ENCODE data around the gene MAN1B1. TPM values are rescaled to one million over a fixed set of nuclear protein-coding genes. Genes with fewer than 3 reads are reported as not detected.
"Not testable (repeated sequence)": the region's sequence is repeated elsewhere in the genome, so short reads cannot be mapped to it uniquely, and the experiment has no call there.

Gene MAN1B1
- total RNA-seq, 2 donors from 2014 or later: 21.9 to 28.8 TPM

DNA sequence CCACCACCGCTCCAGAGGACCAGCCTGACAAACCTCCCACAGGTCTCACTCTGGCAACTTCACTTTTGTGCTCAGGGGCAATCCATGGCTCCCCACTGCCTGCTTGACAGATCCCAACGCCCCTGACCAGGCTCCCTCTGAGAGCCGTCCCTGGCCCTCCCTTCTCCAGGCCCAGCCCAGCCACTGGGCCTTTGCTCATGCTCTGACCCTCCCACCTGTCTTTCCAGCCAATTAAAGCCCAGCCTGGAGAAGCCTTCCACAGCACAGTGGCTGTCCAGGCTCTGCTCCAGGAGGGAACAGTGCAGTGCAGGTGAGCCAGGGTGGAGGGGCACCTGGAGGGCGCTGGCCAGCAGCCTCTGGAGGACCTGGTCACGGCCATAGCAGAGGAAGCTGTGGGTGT lies 36.2 kb upstream of the MAN1B1 start:
- ATAC-seq: no peak
- intact Hi-C loops (cut with DNase I): no loop called here
- DNase-seq: no peak

DNA sequence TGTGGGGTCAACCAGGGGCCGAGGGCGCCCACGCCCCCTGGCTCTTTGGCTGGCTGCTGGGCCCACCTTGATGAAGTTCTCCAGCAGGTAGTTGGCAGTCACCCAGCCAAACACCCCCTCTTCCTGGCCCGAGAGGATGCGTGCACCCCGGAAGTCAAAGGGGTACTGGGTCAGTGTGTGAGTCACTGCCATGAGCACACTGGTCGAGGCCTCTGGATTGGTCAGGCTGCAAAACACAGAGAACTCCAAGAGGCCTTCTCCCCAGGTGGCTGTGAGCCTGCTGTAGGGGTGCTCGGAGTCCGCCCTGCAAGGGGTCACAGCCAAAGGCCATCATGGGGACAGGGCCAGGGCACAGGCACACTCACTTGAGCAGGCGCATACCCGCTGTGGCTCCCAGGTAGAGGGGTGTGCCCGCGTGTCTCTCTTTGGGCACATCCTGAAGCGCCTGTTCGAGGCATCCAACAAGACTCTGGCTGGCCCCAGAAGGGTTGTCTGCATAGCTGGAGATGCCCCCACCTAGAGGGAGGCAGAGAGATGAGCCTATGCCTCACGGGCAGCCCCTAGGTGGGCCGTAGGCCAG lies 35.5 kb upstream of the MAN1B1 start:
- ATAC-seq (no peak), DNase-seq (no peak)
- intact Hi-C loops (cut with DNase I): no loop called here

DNA sequence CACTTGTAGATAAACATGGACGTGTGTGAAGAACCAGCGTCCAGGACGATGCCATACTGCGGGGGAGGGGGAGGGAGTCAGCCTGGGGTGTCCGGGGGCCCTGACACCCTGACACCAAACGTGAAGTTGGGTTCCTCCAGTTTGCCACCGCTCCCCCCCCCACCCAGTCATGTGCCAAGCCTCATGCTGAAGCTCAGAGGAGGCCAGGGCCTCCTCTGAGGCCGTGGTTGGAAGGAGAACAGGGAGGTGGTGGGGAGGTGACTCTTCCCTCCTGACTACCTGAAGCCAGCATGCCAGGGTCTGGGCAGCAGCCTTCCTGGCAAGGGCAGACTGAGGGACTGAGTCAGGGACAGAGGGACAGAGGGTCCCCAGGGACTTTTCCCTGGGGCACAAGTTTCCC lies 34.5 kb upstream of the MAN1B1 start:
- DNase-seq: no peak
- no peak for ATAC-seq
- intact Hi-C loops (cut with DNase I): no loop called here

DNA sequence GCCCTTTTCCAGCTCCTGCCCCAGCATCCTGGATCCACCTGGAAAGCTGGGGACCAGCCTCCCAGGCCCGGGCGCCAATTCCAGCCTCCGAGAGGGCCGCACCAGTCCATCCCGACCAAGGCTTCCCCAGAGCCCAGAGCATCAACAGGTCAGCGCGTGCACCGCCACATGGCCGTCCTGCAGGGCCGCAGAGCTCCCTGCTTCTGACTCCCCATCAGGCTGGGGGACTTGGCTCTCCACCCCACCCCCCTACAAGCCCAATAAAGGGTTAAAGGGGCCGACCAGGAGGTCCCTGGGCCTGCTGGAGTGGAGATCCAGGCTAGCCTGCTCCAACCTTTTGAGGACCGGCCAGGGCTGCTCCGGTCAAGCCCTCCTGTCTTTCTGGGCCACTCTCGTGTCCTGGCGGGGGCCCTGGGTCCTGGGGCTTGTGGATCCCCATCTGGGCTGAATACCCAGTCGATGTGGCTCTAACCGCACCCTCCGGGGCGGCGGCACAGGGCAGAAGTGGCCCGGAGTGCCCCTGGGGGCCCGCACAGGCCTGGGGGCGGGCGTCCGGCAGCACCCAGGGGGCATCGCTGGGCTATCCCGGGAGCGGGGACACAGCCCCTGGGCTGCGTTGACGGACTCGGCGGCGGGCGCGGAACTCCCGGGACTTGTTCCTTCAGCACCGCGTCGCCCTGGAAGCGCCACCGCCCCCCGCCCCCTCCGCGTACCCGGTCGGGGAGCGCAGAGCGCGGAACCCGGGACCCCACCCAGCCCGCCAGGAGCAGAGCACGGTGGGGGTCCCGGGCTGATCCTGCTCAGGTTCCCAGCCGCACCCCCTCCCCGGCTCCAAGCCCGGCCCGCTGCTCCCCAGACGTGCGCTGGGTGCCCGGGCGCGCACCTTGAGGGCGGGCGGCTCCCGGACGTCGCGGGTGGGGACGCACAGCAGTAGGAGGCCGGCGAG lies 33.5 kb upstream of the MAN1B1 start:
- no peak for ATAC-seq
- no peak for DNase-seq
- intact Hi-C loops (cut with DNase I): no loop called here

DNA sequence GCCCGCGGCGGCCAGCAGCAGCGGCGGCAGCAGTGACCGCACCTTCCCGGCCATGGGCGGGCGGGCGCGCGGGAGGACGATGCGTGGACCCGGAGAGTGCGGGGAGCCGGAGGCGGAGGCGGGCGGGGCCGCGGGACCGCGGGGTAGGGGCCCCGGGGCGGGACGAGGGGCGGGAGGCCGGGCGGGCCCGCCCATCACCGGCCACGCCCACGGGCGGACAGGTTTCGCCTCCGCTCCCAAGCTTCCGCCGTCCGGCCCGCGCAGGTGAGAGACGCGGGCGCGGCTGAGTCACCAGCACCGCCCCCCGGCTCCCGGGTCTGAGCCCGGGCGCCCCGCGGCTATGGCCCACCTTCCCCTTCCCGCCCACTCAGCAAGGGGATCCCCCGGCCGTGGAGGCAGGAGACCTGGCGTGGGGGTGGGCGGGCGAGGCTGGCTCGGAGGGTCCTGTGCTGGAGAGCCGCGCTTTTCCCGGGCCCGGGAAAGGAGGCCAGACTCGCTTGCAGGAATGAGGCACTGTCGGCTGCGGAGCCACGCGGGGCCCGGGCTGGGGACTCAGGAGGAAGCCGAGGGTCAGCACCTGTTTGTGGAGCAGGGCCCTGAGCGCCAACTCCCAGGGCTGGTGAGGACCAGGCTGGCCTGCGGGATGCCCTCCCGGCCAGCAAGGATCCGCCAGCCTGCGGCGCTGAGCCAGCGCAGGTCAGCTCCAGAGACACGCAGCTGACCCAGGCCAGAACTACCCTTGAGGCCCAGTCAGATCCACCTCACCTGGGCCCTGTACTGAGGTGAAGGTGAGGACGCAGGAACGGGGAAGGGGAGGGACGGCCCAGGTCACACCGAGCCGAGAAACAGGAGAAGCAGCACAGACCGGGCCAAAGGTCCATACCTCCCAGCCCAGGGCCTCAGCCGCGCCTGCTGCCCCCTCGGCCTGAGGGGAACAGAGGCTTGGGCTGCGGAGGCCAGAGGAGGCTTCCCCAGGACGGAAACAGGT lies 32.5 kb upstream of the MAN1B1 start, which contains the start of gene ENTPD2:
TSS of gene ENTPD2 (minus strand) at position 118 of the 988 bp plus-strand sequence. CDS start at position 54, 64 bp downstream.
- intact Hi-C loops (cut with DNase I): no loop called here
- ATAC-seq: peak in 1 of 2 donors; percentile 32
- DNase-seq: no peak

DNA sequence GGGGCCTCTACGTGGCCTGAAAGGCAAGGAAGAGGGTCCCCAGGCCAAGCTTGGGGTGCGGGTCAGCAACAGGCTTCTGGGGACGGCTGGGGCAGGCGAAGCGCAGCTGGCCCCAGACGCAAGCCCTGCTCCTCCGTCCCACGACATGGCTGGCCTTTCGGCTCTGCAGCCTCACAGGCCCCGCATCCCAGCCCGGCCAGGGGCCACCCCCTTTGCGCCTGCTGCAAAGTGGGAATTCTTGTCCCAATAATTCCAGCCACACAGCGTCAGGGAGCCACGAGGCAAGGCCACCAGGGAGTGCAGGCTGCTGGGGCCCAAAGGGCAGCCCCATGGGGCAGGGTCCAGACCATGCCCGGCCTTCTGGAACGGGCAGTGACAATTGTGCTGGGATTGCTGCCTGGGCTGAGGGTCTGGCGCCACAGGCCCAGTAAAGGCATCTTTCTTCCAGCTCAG lies 31.8 kb upstream of the MAN1B1 start:
- DNase-seq: no peak
- ATAC-seq: peak; percentile 3 to 20
- intact Hi-C loops (cut with DNase I): no loop called here

DNA sequence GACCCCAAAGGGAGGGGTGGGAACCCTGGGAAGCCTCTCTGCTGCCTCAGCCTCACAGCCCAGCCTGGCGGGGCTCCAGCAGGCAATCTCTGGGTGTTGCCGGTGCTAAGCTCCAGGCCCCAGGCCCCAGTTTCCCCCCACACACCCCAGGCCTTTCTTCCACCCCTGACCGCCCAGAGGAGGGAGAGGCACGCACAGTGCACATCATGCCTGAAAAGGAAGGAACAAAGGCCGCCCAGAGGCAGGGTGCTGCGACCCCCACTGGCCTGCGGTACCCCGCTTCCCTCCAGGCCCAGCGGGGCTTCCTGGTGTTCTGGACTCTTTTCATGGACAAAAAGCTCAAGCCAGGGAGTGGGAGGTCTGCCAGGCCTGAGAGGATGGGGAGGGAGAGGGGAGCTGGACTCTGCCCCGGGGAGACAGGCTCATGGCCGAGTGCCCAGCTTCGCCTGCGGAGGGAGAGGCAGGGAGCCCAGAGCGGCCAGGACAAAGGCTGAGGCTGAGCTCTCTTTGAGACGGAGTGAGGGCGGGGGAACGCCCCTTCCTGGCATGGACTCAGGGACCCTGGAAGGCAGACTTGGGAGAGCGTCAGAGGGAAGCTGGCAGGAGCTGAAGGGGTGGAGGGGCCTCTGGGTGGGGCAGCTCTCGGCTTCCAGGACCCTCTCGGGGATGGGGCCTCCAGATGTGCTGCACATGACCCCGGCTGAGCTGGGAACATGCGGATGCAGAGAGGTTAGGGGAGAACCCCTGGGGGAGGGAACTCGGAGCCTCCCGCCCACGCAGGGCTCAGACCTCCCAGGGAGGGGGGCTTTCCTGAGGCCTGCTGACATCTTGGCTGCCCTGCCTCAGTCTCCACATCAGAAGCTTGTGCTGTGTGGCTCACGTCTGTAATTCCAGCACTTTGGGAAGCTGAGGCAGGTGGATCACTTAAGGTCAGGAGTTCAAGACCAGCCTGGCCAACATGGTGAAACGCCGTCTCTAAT lies 31.1 kb upstream of the MAN1B1 start:
- intact Hi-C loops (cut with DNase I): no loop called here
- peak; percentile 89 for DNase-seq
- peak; percentile 91 to 92 for ATAC-seq

DNA sequence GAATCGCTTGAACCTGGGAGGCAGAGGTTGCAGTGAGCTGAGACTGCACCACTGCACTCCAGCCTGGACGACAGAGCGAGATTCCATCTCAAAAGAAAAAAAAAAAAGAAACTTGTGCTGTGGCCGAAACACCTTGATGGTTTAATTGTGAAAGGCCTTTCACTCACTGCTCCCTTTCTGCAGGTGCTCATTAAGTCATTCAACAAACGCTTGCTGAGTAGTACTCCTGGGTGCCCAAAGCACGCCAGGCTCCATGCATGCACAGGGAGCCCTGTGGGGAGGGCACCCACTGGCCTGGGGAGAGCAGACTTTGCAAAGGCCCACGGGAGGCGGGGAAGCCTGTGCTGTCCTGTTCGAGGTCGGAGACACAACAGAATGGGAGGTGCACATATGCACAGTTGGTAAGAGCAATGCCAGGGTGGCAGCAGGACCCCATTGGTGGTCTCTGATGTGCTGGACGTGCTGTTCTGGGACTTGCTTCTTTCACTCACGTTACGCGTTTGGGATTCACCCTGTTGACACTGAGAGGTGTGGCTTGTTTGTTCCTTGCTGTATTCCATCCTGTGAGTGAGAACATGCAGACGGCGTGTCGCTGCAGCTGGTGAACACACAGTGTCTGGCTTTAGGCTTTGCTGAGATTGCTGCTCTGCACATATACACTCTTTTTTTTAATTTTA lies 29.9 kb upstream of the MAN1B1 start:
- DNase-seq (no peak), ATAC-seq (no peak)
- intact Hi-C loops (cut with DNase I): no loop called here

DNA sequence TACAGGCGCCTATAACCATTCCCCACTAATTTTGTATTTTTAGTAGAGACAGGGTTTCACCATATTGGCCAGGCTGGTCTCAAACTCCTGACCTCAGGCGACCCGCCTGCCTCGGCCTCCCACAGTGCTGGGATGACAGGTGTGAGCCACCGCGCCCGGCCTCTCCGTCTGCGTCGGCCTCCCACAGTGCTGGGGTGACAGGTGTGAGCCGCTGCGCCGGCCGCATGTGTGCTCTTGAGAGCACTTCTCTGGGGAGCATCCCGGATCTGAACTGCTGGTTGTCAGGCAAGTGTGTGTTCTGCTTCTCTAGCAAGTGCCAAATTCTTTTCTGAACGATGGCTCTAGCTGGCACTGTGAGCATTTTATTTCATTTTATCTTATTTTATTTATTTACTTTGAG lies 29.2 kb upstream of the MAN1B1 start:
- DNase-seq: no peak

DNA sequence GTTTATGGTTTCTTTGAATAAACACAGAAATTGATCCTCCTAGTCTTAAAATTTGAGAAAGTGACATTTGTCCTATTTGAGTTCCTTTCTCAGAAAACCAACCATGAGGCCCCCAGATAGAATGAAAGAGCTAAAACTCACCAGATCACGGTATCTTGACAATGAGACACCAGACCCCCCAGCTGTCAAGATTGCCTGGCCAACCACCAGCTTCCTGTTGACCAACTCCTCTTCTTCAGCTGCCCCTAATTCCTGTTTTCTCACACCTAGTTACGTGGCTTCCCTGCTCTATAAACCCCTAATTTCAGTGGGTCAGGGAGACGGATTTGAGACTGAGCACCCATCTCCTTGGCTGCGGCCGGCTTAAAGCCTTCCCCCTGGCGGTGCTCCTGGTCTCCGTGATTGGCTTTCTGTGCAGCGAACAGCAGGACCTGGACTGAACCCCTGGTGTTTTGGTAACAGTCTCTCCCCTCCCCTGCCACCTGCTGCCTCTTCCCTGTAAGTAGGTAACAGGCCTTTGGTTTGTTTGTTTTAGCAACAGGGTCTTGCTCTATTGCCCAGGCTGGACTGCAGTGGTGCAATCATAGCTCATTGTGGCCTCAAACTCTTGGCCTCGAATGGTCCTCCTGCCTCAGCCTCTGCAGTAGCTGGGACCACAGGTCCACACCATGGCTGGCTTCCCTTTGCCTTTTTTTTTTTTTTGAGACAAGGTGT lies 28.1 kb upstream of the MAN1B1 start:
- intact Hi-C loops (cut with DNase I): no loop called here
- ATAC-seq (no peak), DNase-seq (no peak)

More for the DNA sequence above, 29.2 kb upstream of the MAN1B1 start:
- intact Hi-C loops (cut with DNase I): no loop called here
- ATAC-seq: no peak

DNA sequence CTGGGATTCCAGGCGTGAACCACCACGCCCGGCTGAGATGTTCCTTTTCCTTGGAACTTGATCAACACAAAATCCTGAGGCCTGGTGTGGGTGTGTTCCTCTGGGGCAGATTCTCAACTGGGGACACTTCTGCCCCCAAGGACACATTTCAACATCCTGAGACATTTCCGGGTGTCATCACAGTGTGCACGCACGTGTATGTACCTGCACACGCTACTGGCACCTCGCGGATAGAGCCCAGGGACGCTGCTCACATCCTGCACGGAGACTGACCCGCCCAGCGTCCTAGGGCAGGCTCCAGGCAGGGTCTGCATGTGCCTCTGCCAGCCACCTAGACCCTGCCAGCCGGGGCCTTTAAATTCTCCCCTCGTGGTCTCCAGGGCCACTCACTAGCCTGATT lies 24.4 kb upstream of the MAN1B1 start:
- DNase-seq: no peak
- intact Hi-C loops (cut with DNase I): loop anchor here in 1 of 2 donors (10.0 kb wide), 1 partner anchor 278 kb away; no protein-coding TSS in a partner anchor
- ATAC-seq: no peak

DNA sequence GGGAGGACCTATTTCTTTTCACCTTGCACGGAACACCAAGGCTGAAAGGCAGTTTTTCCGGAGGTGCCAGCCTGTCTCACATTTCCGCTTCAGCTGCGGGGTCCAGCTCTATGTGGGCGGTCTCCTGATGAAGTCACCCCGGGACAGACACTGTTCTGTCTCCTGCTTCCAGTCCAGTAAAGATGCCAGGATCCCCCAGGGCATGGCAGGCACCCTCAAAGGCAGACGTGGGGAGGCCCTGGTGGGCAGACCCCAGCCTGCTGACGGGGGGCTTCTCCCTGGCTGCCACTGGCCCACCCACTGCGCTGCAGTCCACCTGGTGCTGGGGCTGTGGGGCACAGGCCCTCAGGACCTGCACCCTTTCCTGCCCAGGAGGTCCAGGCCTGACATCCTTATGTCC lies 24.0 kb upstream of the MAN1B1 start:
- intact Hi-C loops (cut with DNase I): loop anchor here in 1 of 2 donors (10.0 kb wide), 1 partner anchor 278 kb away; no protein-coding TSS in a partner anchor
- not testable (repeated sequence) for ATAC-seq, DNase-seq

DNA sequence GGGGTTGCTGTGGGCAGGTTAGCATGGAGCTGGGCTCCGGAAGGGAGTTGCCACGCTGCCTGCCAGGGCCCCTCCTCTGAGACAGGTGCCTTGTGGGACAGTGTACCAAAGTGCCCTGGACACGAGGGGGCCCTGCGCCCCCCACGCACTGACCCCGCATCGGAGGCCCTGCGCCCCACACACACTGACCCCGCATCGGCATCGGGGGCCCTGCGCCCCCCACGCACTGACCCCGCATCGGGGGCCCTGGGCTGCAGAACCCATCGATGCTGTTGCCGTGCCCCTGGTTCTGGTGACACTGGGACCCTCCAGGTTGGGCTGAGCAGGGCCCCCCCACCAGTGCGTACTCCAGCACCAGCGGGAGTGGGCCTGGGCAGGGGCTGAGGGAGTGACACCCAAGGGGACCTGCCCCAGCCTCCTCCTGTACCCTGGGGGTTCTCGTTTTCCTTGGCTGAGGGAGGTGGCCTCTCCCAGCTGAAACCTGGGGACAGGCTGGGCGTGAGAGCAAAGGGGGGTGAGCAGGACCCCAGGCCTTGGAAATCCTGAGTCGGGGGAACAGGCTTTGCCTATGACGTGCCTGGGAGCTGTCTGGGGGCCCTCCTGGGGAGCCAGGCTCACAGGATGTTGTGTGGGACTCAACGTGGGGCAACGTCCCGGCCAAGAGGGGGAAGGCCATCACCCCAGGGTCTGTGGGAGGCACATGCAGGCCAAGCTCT lies 23.3 kb upstream of the MAN1B1 start:
- DNase-seq: no peak
- intact Hi-C loops (cut with DNase I): loop anchor here (1.0 to 10.0 kb wide), 2 partner anchors 16 to 279 kb away; no protein-coding TSS in a partner anchor
- ATAC-seq: no peak

DNA sequence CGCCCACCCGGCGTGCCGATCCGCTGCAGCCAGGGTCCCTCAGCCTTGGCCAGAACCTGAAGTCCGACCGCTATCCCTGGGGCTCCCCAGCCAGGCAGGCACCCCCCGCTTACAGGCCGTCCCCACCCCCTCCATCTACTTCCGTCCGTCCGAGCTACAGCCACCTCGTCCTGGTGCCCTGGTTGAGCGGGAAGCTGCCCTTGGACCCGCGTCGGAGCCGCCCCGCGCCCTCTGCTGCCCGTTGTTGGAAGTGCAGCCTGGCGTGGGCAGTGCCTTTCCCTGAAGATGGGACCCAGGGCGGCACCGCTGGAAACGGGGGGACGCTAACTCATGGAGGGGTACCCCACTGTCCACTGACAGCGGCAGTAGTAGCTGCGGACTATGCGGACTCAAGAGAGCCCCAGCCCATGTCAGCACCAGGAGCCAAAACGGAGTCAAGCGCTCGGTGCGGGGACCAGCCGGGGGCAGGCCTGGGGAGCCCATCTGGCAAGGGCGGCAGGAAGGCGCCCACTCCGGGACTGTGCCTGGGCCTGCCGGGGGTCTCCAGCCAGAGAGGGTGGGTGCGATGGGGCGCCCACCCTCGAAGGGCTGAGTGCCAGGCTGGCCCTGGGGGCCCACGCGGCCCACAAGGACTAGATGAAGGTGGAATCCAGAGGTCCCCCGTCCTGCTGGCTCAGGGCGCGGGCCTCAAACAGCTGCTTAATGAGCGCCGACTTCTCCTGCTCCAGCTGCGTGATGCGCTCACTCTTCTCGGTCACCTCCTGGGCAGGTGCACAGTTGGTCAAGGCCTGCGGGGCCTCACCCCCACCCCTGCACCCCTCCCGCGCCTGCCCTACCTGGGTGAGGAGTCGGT lies 22.5 kb upstream of the MAN1B1 start:
- DNase-seq (peak; percentile 73), ATAC-seq (peak; percentile 69 to 78)
- intact Hi-C loops (cut with DNase I): loop anchor here (1.0 to 10.0 kb wide), 2 partner anchors 17 to 279 kb away; no protein-coding TSS in a partner anchor

DNA sequence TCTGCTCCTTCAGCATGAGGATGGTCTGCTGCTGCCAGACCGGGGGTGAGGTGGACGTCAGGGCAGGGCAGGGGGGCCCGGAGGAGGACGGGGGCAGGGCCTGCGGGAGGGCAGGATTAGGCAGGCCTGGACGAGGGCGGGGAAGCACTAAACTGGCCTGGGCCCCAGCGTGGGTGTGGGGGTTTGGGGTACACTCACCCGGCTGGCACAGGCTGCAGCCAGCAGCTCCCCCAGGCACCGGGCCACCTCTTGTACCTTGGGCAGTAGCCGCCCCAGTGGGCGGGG lies 22.0 kb upstream of the MAN1B1 start:
- DNase-seq (no peak), ATAC-seq (no peak)
- intact Hi-C loops (cut with DNase I): loop anchor here (1.0 to 10.0 kb wide), 2 partner anchors 18 to 280 kb away; no protein-coding TSS in a partner anchor
